WTC11 (cell line): ENCODE results near the gene MEGF11. TPM values are rescaled to one million over a fixed set of nuclear protein-coding genes. Genes with fewer than 3 reads are reported as not detected.

ENCODE experiments used
- ATAC-seq: fragments of 200-7000 bp; cut with Tn5 transposase; 2 replicates; pipeline ENCODE4 v1.10.0; 2021; ENCODE audit warnings: mild to moderate bottlenecking, moderate library complexity
- CTCF ChIA-PET: fragments of 300-600 bp; sonication (Branson Sonifier 250); formaldehyde crosslinking; loops from one replicate; lab custom pipeline; 2021; ENCODE audit warnings: antibody characterized with exemption; lab: Charles Lee
- POLR2A ChIA-PET: fragments of 350-600 bp; sonication (Branson Sonifier 250); formaldehyde crosslinking; loops from one replicate; lab custom pipeline; 2021; ENCODE audit warnings: antibody characterized with exemption; lab: Charles Lee
- DNase-seq: peaks from one replicate; pipeline ENCODE4 v3.0.0; 2021; ENCODE audit warnings: low spot score
- H3K27ac Mint-ChIP-seq: 2 replicates; pipeline ENCODE4 v1.8.0; 2021; ENCODE audit warnings: mixed read lengths
- H3K27me3 Mint-ChIP-seq: 2 replicates; pipeline ENCODE4 v1.8.0; 2021; ENCODE audit warnings: low read depth, mild to moderate bottlenecking, moderate library complexity, mixed read lengths
- H3K36me3 Mint-ChIP-seq: 2 replicates; pipeline ENCODE4 v1.8.0; 2021; ENCODE audit warnings: mixed read lengths
- H3K4me1 Mint-ChIP-seq: 2 replicates; pipeline ENCODE4 v1.8.0; 2022; ENCODE audit warnings: mixed read lengths
- H3K4me3 Mint-ChIP-seq: 2 replicates; pipeline ENCODE4 v1.8.0; 2021; ENCODE audit warnings: mild to moderate bottlenecking, moderate library complexity, mixed read lengths
- H3K9me3 Mint-ChIP-seq: 2 replicates; pipeline ENCODE4 v1.8.0; 2021; ENCODE audit warnings: mixed read lengths
- CBFB ChIP-seq: sonication (generic); formaldehyde crosslinking; IDR thresholded peaks from 2 replicates; pipeline ENCODE4 v1.8.1; 2022; ENCODE audit warnings: mild to moderate bottlenecking, low read depth, missing genetic modification reagents
- CDX4 ChIP-seq: fragments of 250-450 bp; sonication (Bioruptor Pico); IDR thresholded peaks from 2 replicates; pipeline ENCODE4 v1.9.0; 2021; ENCODE audit warnings: moderate library complexity, mild to moderate bottlenecking, inconsistent platforms, borderline replicate concordance
- CREB1 ChIP-seq: sonication (generic); formaldehyde crosslinking; IDR thresholded peaks from 2 replicates; pipeline ENCODE4 v1.8.0; 2023; ENCODE audit warnings: mild to moderate bottlenecking, missing genetic modification reagents
- FOXP1 ChIP-seq: sonication (generic); formaldehyde crosslinking; IDR thresholded peaks from 2 replicates; pipeline ENCODE4 v1.8.0; 2022; ENCODE audit warnings: missing genetic modification reagents, mild to moderate bottlenecking, moderate library complexity, borderline replicate concordance
- HMGA2 ChIP-seq: fragments of 250-450 bp; sonication (Bioruptor Pico); IDR thresholded peaks from 2 replicates; pipeline ENCODE4 v1.4.0; 2021; ENCODE audit warnings: mild to moderate bottlenecking, moderate library complexity
- MAX ChIP-seq: sonication (generic); formaldehyde crosslinking; IDR thresholded peaks from 2 replicates; pipeline ENCODE4 v1.8.0; 2022; ENCODE audit warnings: mild to moderate bottlenecking, missing genetic modification reagents
- MYBL2 ChIP-seq: sonication (generic); formaldehyde crosslinking; IDR thresholded peaks from 2 replicates; pipeline ENCODE4 v1.8.1; 2023; ENCODE audit warnings: mild to moderate bottlenecking, moderate library complexity, missing genetic modification reagents
- NFYB ChIP-seq: sonication (generic); formaldehyde crosslinking; conservative IDR thresholded peaks from 2 replicates; pipeline ENCODE4 v1.8.0; 2022; ENCODE audit warnings: low read depth, missing genetic modification reagents
- NR3C1 ChIP-seq: sonication (generic); formaldehyde crosslinking; conservative IDR thresholded peaks from 2 replicates; pipeline ENCODE4 v1.8.1; 2023; ENCODE audit warnings: low read depth, mild to moderate bottlenecking, missing genetic modification reagents
- PRDM15 ChIP-seq: sonication (generic); formaldehyde crosslinking; IDR thresholded peaks from 2 replicates; pipeline ENCODE4 v1.8.0; 2022; ENCODE audit warnings: missing genetic modification reagents
- SMAD4 ChIP-seq: sonication (generic); formaldehyde crosslinking; IDR thresholded peaks from 2 replicates; pipeline ENCODE4 v1.8.0; 2022; ENCODE audit warnings: mild to moderate bottlenecking, missing genetic modification reagents
- TEAD4 ChIP-seq: sonication (generic); formaldehyde crosslinking; IDR thresholded peaks from 2 replicates; pipeline ENCODE4 v1.8.0; 2022; ENCODE audit warnings: mild to moderate bottlenecking, missing genetic modification reagents
- TP53 ChIP-seq: sonication (generic); formaldehyde crosslinking; IDR thresholded peaks from 2 replicates; pipeline ENCODE4 v1.8.1; 2023; ENCODE audit warnings: mild to moderate bottlenecking, missing genetic modification reagents
- ZBTB21 ChIP-seq: sonication (generic); formaldehyde crosslinking; IDR thresholded peaks from 2 replicates; pipeline ENCODE4 v1.8.1; 2023; ENCODE audit warnings: mild to moderate bottlenecking, missing genetic modification reagents, borderline replicate concordance
- ZNF121 ChIP-seq: sonication (generic); formaldehyde crosslinking; IDR thresholded peaks from 2 replicates; pipeline ENCODE4 v1.8.0; 2023; ENCODE audit warnings: missing genetic modification reagents
- ZNF138 ChIP-seq: sonication (generic); formaldehyde crosslinking; conservative IDR thresholded peaks from 2 replicates; pipeline ENCODE4 v1.8.1; 2022; ENCODE audit warnings: mild to moderate bottlenecking, moderate library complexity, missing genetic modification reagents
- ZNF423 ChIP-seq: fragments of 250-450 bp; sonication (Bioruptor Pico); IDR thresholded peaks from 2 replicates; pipeline ENCODE4 v2.1.2; 2022; ENCODE audit warnings: mild to moderate bottlenecking, moderate library complexity
- ZNF532 ChIP-seq: fragments of 250-450 bp; sonication (Bioruptor Pico); IDR thresholded peaks from 2 replicates; pipeline ENCODE4 v1.9.0; 2021; ENCODE audit warnings: mild to moderate bottlenecking, borderline replicate concordance
- total RNA-seq: library from RNA; stranded (reverse); gene quantifications from 3 replicates; pipeline ENCODE4 v1.2.3, GENCODE V29; 2021
- TF ChIP-seq, protein P1 (sequence below): sonication (generic); formaldehyde crosslinking; IDR thresholded peaks from 2 replicates; pipeline ENCODE4 v1.8.1; 2023; ENCODE audit warnings: mild to moderate bottlenecking, moderate library complexity, missing genetic modification reagents
- TF ChIP-seq, protein P2 (sequence below): sonication (generic); formaldehyde crosslinking; conservative IDR thresholded peaks from 2 replicates; pipeline ENCODE4 v1.8.1; 2022; ENCODE audit warnings: mild to moderate bottlenecking, missing genetic modification reagents
- TF ChIP-seq, protein P3 (sequence below): sonication (generic); formaldehyde crosslinking; IDR thresholded peaks from 2 replicates; pipeline ENCODE4 v1.8.1; 2022; ENCODE audit warnings: missing genetic modification reagents, borderline replicate concordance
- TF ChIP-seq, protein P4 (sequence below): fragments of 250-450 bp; sonication (Bioruptor Pico); IDR thresholded peaks from 2 replicates; pipeline ENCODE4 v2.1.2; 2022; ENCODE audit warnings: mild to moderate bottlenecking, moderate library complexity

The MEGF11 gene
- total RNA-seq, 1 experiment from 2014 or later = 3.3 TPM

DNA sequence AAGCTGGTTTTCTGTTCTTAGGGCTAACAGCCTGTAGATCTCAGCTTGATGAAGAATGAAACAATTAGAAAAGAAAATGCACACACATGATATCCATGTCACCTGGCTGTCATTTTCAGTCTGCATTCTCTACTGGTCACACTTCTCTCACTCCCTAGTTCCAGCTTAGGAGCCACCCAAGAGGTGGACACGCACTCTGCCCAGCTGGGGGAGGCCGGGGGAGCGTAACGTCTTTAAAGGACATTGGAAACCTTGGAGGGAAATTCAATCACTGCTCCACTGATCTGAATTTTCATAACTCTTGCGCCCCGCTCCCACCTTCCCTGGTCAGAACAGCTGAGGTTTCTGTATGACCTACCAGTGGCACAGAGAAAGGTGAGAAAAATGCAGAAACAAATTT lies 304.5 kb downstream of the MEGF11 start (continued):
- TF ChIP-seq PRDM15 (CRISPR knock-in tag) (no peak), CBFB (CRISPR knock-in tag) (no peak), NR3C1 (no peak), MYBL2 (CRISPR knock-in tag) (no peak)
- TF ChIP-seq, protein P1, sequence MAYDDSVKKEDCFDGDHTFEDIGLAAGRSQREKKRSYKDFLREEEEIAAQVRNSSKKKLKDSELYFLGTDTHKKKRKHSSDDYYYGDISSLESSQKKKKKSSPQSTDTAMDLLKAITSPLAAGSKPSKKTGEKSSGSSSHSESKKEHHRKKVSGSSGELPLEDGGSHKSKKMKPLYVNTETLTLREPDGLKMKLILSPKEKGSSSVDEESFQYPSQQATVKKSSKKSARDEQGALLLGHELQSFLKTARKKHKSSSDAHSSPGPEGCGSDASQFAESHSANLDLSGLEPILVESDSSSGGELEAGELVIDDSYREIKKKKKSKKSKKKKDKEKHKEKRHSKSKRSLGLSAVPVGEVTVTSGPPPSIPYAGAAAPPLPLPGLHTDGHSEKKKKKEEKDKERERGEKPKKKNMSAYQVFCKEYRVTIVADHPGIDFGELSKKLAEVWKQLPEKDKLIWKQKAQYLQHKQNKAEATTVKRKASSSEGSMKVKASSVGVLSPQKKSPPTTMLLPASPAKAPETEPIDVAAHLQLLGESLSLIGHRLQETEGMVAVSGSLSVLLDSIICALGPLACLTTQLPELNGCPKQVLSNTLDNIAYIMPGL = no peak

- no peaks in the 10 kb centered on the region for H3K36me3 Mint-ChIP-seq
- DNase-seq (no peak), ATAC-seq (no peak)
- H3K4me3 Mint-ChIP-seq = no peak overlapping the region
- H3K9me3 Mint-ChIP-seq = no peaks in the 10 kb centered on the region
- H3K27me3 Mint-ChIP-seq = no peaks in the 10 kb centered on the region
- peaks cover 11% of the 10 kb centered on the region for H3K4me1 Mint-ChIP-seq
- ChIA-PET POLR2A (no interaction called here), CTCF (interaction anchor here (0.9 to 1.1 kb wide), 2 partner anchors 13 to 75 kb away, joined by 3 read pairs; no protein-coding TSS in a partner anchor)
- H3K27ac Mint-ChIP-seq = no peak overlapping the region
- TF ChIP-seq SMAD4 (CRISPR knock-in tag) = no peak
- no peak for TF ChIP-seq CDX4 (CRISPR knock-in tag)
- no peak for TF ChIP-seq ZNF423 (CRISPR knock-in tag)
- no peak for TF ChIP-seq HMGA2
- TF ChIP-seq ZNF138 (CRISPR knock-in tag) = no peak
- TF ChIP-seq ZNF121 (CRISPR knock-in tag) = no peak
- TF ChIP-seq MAX (CRISPR knock-in tag) = no peak
- TF ChIP-seq, protein P2, sequence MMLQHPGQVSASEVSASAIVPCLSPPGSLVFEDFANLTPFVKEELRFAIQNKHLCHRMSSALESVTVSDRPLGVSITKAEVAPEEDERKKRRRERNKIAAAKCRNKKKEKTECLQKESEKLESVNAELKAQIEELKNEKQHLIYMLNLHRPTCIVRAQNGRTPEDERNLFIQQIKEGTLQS (CRISPR knock-in tag) = no peak
- TF ChIP-seq TP53 (CRISPR knock-in tag) = no peak
- TF ChIP-seq CREB1 (CRISPR knock-in tag) = no peak
- no peak for TF ChIP-seq FOXP1 (CRISPR knock-in tag)
- TF ChIP-seq ZBTB21 (CRISPR knock-in tag) = no peak
- TF ChIP-seq TEAD4 (CRISPR knock-in tag) = no peak
- TF ChIP-seq ZNF532 (CRISPR knock-in tag) = no peak
- TF ChIP-seq, protein P3, sequence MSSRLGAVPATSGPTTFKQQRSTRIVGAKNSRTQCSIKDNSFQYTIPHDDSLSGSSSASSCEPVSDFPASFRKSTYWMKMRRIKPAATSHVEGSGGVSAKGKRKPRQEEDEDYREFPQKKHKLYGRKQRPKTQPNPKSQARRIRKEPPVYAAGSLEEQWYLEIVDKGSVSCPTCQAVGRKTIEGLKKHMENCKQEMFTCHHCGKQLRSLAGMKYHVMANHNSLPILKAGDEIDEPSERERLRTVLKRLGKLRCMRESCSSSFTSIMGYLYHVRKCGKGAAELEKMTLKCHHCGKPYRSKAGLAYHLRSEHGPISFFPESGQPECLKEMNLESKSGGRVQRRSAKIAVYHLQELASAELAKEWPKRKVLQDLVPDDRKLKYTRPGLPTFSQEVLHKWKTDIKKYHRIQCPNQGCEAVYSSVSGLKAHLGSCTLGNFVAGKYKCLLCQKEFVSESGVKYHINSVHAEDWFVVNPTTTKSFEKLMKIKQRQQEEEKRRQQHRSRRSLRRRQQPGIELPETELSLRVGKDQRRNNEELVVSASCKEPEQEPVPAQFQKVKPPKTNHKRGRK = no peak
- TF ChIP-seq, protein P4, sequence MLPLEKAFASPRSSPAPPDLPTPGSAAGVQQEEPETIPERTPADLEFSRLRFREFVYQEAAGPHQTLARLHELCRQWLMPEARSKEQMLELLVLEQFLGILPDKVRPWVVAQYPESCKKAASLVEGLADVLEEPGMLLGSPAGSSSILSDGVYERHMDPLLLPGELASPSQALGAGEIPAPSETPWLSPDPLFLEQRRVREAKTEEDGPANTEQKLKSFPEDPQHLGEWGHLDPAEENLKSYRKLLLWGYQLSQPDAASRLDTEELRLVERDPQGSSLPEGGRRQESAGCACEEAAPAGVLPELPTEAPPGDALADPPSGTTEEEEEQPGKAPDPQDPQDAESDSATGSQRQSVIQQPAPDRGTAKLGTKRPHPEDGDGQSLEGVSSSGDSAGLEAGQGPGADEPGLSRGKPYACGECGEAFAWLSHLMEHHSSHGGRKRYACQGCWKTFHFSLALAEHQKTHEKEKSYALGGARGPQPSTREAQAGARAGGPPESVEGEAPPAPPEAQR (CRISPR knock-in tag) = no peak
- no peak for TF ChIP-seq NFYB (CRISPR knock-in tag)
Observed at GRCh38 chr15:65948383-65948782, 305.2 kb downstream of the MEGF11 start.
